K562 (cell line): ENCODE data around the gene ITPRIPL2. TPM values are rescaled to one million over a fixed set of nuclear protein-coding genes. Genes with fewer than 3 reads are reported as not detected.

Experiments used
- ATAC-seq: fragments of 200-7000 bp; cut with Tn5 transposase; 3 replicates; pipeline ENCODE4 v1.9.1; 2020; ENCODE audit warnings: moderate library complexity
- BruUV-seq: library from RNA; stranded (reverse); fragments of 400-500 nt; replicated peaks from 2 replicates; lab custom pipeline; 2021; lab: Mats Ljungman, UMichigan
- CTCF ChIA-PET: fragments of 300-600 bp; formaldehyde crosslinking; extraction: SDS; loops from one replicate; lab custom pipeline; 2021; ENCODE audit warnings: low intra/inter-chr PET ratio; lab: Yijun Ruan, JAX
- POLR2A ChIA-PET: fragments of 300-600, 350-650 bp; sonication (Branson Sonifier 250); formaldehyde crosslinking; extraction: SDS; loops from one replicate; lab custom pipeline; 2021; ENCODE audit warnings: antibody characterized with exemption, inconsistent platforms; lab: Yijun Ruan, JAX
- DNase-seq, 4 experiments: peaks; one replicate each; pipeline versions ENCODE4 v3.0.0 to v3.0.0-alpha.2; 2011 to 2018; ENCODE audit warnings: low spot score in 3 of 4, mixed read lengths in 3 of 4; ENCODE audit errors: extremely low read depth in 1 of 4
- FAIRE-seq: peaks from 2 replicates; lab custom pipeline; 2011; peaks lifted over from hg19 to GRCh38; lab: Jason Lieb, UNC
- H2AFZ ChIP-seq: 2 replicates; pipeline ENCODE4 v1.6.0; 2011; ENCODE audit warnings: low read depth, low read length, control low read depth, inconsistent platforms
- H3K27ac ChIP-seq: fragments of 200-600 bp; 3 replicates; pipeline ENCODE4 v1.8.0; 2011; ENCODE audit warnings: low read depth, mild to moderate bottlenecking, control low read depth, inconsistent platforms, low read length, moderate library complexity, mixed read lengths; ENCODE audit errors: extremely low read depth
- H3K27me3 ChIP-seq, 2 experiments: fragments of 300-600 bp in 1 of 2; 2 replicates in 1 of 2; 3 replicates in 1 of 2; pipeline versions ENCODE4 v1.6.0 to v1.8.0; 2011; ENCODE audit warnings: inconsistent platforms in 2 of 2, low read length in 2 of 2, mild to moderate bottlenecking in 1 of 2, mixed read lengths in 1 of 2, moderate library complexity in 1 of 2; ENCODE audit not compliant: control insufficient read depth in 2 of 2, insufficient read depth in 2 of 2
- H3K36me3 ChIP-seq: fragments of 300-600 bp; 3 replicates; pipeline ENCODE4 v1.8.0; 2011; ENCODE audit warnings: mild to moderate bottlenecking, low read length, inconsistent platforms; ENCODE audit not compliant: control insufficient read depth, insufficient read depth
- H3K4me1 ChIP-seq, 2 experiments: fragments of 200-600 bp in 1 of 2; replicated peaks in 1 of 2; 2 replicates in 1 of 2; 3 replicates in 1 of 2; pipeline versions ENCODE4 v1.5.1 to v1.8.0; 2011; ENCODE audit warnings: inconsistent platforms in 2 of 2, low read length in 2 of 2, mild to moderate bottlenecking in 1 of 2, mixed read lengths in 1 of 2, moderate library complexity in 1 of 2; ENCODE audit not compliant: control insufficient read depth in 2 of 2, insufficient read depth in 2 of 2
- H3K4me2 ChIP-seq: 2 replicates; pipeline ENCODE4 v1.6.1; 2011; ENCODE audit warnings: low read length, control low read depth, inconsistent platforms, mixed read lengths; ENCODE audit not compliant: insufficient read depth
- H3K4me3 ChIP-seq: fragments of 200-600 bp; sonication (generic), shearing (Covaris generic); 2 replicates; pipeline ENCODE4 v1.5.1; 2016; ENCODE audit warnings: control low read depth, inconsistent platforms
- H3K79me2 ChIP-seq: fragments of 200-600 bp; 3 replicates; pipeline ENCODE4 v1.8.0; 2011; ENCODE audit warnings: low read length, inconsistent platforms; ENCODE audit not compliant: control insufficient read depth, insufficient read depth
- H3K9ac ChIP-seq, 2 experiments: 2 replicates each; pipeline versions ENCODE4 v1.6.0 to v1.6.1; 2011; ENCODE audit warnings: low read depth in 2 of 2, low read length in 2 of 2, control low read depth in 1 of 2, inconsistent platforms in 1 of 2, mild to moderate bottlenecking in 1 of 2, mixed read lengths in 1 of 2; ENCODE audit not compliant: insufficient read depth in 1 of 2
- H3K9me1 ChIP-seq: one replicate; pipeline ENCODE4 v1.6.0; 2011; ENCODE audit warnings: inconsistent platforms, mild to moderate bottlenecking, low read length, moderate library complexity; ENCODE audit not compliant: control insufficient read depth, insufficient read depth
- H3K9me3 ChIP-seq: replicated peaks from 2 replicates; pipeline ENCODE4 v1.5.1; 2011; ENCODE audit warnings: low read depth, low read length, inconsistent platforms; ENCODE audit not compliant: control insufficient read depth, insufficient read depth
- H4K20me1 ChIP-seq: replicated peaks from 2 replicates; pipeline ENCODE4 v1.6.1; 2011; ENCODE audit warnings: low read length, inconsistent platforms, mixed read lengths; ENCODE audit not compliant: control insufficient read depth, insufficient read depth
- NFIC ChIP-seq: fragments of 450-650 bp; IDR thresholded peaks from 2 replicates; pipeline ENCODE4 v1.6.1; 2017; ENCODE audit warnings: mild to moderate bottlenecking, inconsistent platforms
- SMARCB1 ChIP-seq: IDR thresholded peaks from 2 replicates; pipeline ENCODE4 v1.6.1; 2011; ENCODE audit warnings: improper control_type of control experiment, low read depth; ENCODE audit not compliant: insufficient read length
- WGBS: fragments of 100-300 bp; shearing (Covaris generic); methylation state at CpG from one replicate; pipeline ENCODE4 v1.1.6; 2016; ENCODE audit warnings: low coverage, mixed read lengths; ENCODE audit not compliant: insufficient coverage; ENCODE audit errors: missing lambda C conversion rate; 5-methylcytosine and 5-hydroxymethylcytosine counted together
- in situ Hi-C: fragments of 300-500 bp; cut with MboI; formaldehyde crosslinking; loops from 4 replicates; pipeline ENCODE4 v1.15.0; 2018; ENCODE audit warnings: inconsistent platforms, mixed read lengths
- intact Hi-C: fragments of 100-400 bp; cut with micrococcal nuclease; formaldehyde crosslinking; loops from 2 replicates; pipeline ENCODE4 v1.14.2; 2022
- polyA plus RNA-seq, 8 experiments: library from polyadenylated mRNA; depleted of rRNA in 4 of 8; stranded (reverse) in 5 of 8; unstranded in 3 of 8; fragments of >200 nt; fragmentation: Nextera tagmentation in 2 of 8; fragmentation: Illumina TruSeq in 1 of 8; extraction: Ambion mirVana in 2 of 8; extraction: Trizol in 1 of 8; gene quantifications; 2 replicates each; pipeline versions ENCODE4 v1.2.1 to v1.2.3, GENCODE V29; 2011 to 2014; ENCODE audit warnings: inconsistent platforms in 1 of 8, missing spikeins in 1 of 8
- total RNA-seq, 7 experiments: library from RNA; depleted of rRNA in 6 of 7; stranded (reverse); fragments of >200 nt in 6 of 7; fragmentation: Illumina TruSeq in 2 of 7; extraction: Trizol in 2 of 7; gene quantifications; 2 replicates each; pipeline versions ENCODE4 v1.2.1 to v1.2.3, GENCODE V29; 2011 to 2021; ENCODE audit warnings: low replicate concordance in 1 of 7
- TF ChIP-seq, protein P1 (sequence below), 2 experiments: fragments of 450-650 bp; IDR thresholded peaks; 2 replicates each; pipeline ENCODE4 v1.6.1; 2016; ENCODE audit warnings: mild to moderate bottlenecking in 2 of 2, borderline replicate concordance in 1 of 2, low read depth in 1 of 2, moderate library complexity in 1 of 2

Gene ITPRIPL2
- total and polyA plus RNA-seq, 9 of the 15 experiments (the other 6 are each of a cell fraction or from before 2014, with no cell fraction given) = 0.04 to 2.2 (median 0.58) TPM

DNA sequence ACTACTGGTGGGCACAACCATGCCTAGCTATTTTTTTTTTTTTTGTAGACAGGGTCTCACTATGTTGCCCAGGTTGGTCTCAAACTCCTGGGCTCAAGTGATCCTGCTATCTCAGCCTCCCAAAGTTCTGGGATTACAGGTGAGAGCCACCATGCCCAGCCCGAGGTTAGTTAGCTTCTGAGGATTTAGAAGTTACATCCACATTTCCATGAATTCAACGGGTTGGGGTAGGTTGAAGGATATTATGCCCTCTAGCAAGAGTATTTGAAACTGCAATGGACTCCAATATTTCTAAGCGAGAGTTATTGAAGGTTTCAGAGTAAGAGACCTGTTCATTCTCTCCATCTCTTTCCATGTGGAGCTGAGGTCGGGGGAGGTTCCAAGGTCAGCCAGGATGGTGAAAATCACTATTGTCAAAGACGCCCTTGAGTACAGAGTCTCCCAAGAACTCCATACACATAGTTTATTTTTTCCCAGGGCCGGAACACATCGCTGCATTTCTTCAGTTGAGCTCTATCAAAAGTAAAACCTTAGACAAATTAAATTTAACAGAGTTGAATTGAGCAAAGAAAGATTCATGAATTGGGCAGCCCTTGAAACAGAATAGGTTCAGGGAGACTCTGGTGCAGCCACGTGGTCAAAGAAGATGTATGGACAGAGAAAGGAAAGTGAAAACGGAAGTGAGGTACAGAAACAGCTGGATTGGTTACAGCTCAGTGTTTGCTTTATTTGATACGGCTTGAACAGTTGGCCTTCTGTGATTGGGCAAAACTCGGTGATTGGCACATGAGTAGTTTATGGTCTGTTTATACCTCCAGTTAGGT, 19.0 kb upstream of the ITPRIPL2 start:
- ATAC-seq (peak; percentile 77), DNase-seq (peak in 3 of 4 experiments; percentile 21 to 28 (median 21)), FAIRE-seq (peak; percentile 86)
- Histone ChIP-seq H3K27ac (no peak overlapping the region), H3K9me1 (no peaks in the 10 kb centered on the region), H3K4me1 (peaks cover 0 to 10% of the 10 kb centered on the region in 2 experiments; a peak in 1 of 5 replicates), H2AFZ (peak overlapping the region; percentile 81), H3K36me3 (no peaks in the 10 kb centered on the region), H3K9me3 (peaks cover 2% of the 10 kb centered on the region; the same call in 1 of the 2 replicates), H3K9ac (no peak overlapping the region), H3K4me2 (peak overlapping the region; percentile 40), H3K79me2 (no peaks in the 10 kb centered on the region), H4K20me1 (no peaks in the 10 kb centered on the region), H3K27me3 (no peaks in the 10 kb centered on the region), H3K4me3 (no peak overlapping the region)
- BruUV-seq = no TSS peak
- in situ Hi-C loops = loop anchor here (5.0 kb wide), 1 partner anchor 83 kb away; no protein-coding TSS in a partner anchor
- WGBS = 22% methylated on average over 11 of the region's 11 CpGs
- CTCF ChIA-PET = interaction anchor here (1.6 kb wide), 1 partner anchor 85 kb away, joined by 4 read pairs; no protein-coding TSS in a partner anchor
- POLR2A ChIA-PET = interaction anchor here (0.5 to 1.6 kb wide), 7 partner anchors 15 to 423 kb away, joined by 3 to 7 read pairs (median 3); partner anchors contain the start of genes ITPRIPL2 and RPS15A
- intact Hi-C loops = no loop called here
- TF ChIP-seq, protein P1, sequence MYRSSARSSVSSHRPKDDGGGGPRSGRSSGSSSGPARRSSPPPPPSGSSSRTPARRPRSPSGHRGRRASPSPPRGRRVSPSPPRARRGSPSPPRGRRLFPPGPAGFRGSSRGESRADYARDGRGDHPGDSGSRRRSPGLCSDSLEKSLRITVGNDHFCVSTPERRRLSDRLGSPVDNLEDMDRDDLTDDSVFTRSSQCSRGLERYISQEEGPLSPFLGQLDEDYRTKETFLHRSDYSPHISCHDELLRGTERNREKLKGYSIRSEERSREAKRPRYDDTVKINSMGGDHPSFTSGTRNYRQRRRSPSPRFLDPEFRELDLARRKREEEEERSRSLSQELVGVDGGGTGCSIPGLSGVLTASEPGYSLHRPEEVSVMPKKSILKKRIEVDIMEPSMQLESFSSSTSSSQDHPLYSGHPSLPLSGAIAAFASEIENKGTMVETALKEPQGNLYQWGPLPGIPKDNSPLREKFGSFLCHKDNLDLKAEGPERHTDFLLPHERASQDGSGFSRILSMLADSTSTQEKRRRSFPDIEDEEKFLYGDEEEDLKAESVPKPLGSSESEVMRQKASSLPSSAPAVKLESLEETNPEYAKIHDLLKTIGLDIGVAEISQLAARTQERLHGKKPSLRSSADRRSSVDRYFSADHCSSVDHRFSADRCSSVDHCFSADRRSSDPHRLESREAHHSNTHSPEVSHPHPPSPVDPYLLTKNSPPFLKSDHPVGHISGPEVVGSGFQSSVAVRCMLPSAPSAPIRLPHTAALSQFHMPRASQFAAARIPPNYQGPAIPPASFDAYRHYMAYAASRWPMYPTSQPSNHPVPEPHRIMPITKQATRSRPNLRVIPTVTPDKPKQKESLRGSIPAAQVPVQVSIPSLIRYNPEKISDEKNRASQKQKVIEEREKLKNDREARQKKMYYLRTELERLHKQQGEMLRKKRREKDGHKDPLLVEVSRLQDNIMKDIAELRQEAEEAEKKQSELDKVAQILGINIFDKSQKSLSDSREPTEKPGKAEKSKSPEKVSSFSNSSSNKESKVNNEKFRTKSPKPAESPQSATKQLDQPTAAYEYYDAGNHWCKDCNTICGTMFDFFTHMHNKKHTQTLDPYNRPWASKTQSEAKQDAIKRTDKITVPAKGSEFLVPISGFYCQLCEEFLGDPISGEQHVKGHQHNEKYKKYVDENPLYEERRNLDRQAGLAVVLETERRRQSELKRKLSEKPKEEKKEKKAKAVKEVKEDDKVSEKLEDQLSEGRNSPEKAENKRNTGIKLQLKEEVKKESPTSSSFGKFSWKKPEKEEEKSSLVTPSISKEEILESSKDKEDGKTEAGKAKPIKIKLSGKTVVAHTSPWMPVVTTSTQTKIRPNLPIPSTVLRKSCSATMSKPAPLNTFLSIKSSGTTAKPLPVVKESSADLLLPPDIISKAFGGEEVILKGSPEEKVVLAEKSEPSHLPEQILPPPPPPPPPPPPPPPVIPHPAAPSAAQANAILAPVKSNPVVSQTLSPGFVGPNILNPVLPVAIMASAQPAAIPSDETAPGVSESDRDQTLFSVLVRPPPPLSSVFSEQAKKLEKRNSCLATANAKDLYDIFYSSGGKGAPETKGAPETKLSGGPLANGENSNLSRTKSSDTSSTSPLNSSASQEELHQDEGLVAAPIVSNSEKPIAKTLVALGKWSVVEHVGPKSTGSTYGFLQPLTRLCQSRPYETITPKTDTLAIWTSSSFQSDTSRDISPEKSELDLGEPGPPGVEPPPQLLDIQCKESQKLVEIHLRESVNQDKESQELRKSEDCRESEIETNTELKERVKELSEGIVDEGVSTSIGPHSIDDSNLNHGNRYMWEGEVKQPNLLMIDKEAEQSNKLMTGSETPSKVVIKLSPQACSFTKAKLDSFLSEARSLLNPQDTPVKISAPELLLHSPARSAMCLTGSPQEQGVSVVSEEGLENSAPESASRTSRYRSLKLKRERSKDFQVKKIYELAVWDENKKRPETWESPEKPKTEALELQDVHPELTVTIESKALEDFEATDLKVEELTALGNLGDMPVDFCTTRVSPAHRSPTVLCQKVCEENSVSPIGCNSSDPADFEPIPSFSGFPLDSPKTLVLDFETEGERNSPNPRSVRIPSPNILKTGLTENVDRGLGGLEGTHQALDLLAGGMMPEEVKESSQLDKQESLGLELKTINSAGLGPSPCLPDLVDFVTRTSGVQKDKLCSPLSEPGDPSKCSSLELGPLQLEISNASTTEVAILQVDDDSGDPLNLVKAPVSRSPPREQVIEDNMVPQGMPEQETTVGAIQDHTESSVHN (IDR thresholded peaks at IDR 0.05; ENCODE audit: borderline replicate concordance in 1 of 2, low read depth in 1 of 2) = 0 out of 4 replicates have a peak, but pooled peaks of 1 of the 2 experiments have one; percentile 29
- TF ChIP-seq SMARCB1 = no peak
- TF ChIP-seq NFIC = no peak
